ENCODE data around the gene CASQ2. TPM values are rescaled to one million over a fixed set of nuclear protein-coding genes. Genes with fewer than 3 reads are reported as not detected.
A peak's percentile ranks its signal among the peaks of the same experiment; 100 is the strongest.

Gene CASQ2
- total and polyA plus RNA-seq, 12 donors, result 0.14 to 4.1 (median 0.34) TPM; not detected in 2

GRCh38 chr1:115771094-115771846 is 2.8 kb upstream of the CASQ2 start:
- 63 to 74% (median 69%) methylated on average over 14 of the region's 14 CpGs for WGBS, 4 donors
- H3K9me3 ChIP-seq (replicated peaks in 1 of 3), result no peaks in the 10 kb centered on the region
- H3K27ac ChIP-seq, result no peak overlapping the region
- H3K27me3 ChIP-seq, result no peaks in the 10 kb centered on the region
- TF ChIP-seq CTCF (IDR thresholded peaks at IDR 0.05) (no peak), POLR2A (IDR thresholded peaks at IDR 0.05) (no peak)
- H3K36me3 ChIP-seq (replicated peaks in 1 of 2), result no peaks in the 10 kb centered on the region
- H3K4me1 ChIP-seq (replicated peaks in 1 of 2), result peaks cover 0 to 3% of the 10 kb centered on the region in 2 donors
- intact Hi-C loops (cut with DNase I), result loop anchor here in 1 of 2 donors (5.0 kb wide), 1 partner anchor 59 kb away; no protein-coding TSS in a partner anchor
- no peak for DNase-seq
- no peak overlapping the region for H3K4me3 ChIP-seq

GRCh38 chr1:115767403-115767802 is 1.1 kb downstream of the CASQ2 start:
- Histone ChIP-seq H3K9me3 (replicated peaks in 1 of 3) (no peaks in the 10 kb centered on the region), H3K36me3 (replicated peaks in 1 of 2) (no peaks in the 10 kb centered on the region), H3K4me3 (no peak overlapping the region), H3K27me3 (no peaks in the 10 kb centered on the region), H3K27ac (no peak overlapping the region), H3K4me1 (replicated peaks in 1 of 2) (peaks cover 0 to 3% of the 10 kb centered on the region in 2 donors)
- 79 to 91% (median 86%) methylated on average over 4 of the region's 4 CpGs for WGBS, 4 donors
- no peak for TF ChIP-seq CTCF (IDR thresholded peaks at IDR 0.05)
- TF ChIP-seq POLR2A (IDR thresholded peaks at IDR 0.05), result no peak
- no peak for DNase-seq
- intact Hi-C loops (cut with DNase I), result loop anchor here in 1 of 2 donors (10.0 kb wide), 1 partner anchor 53 kb away; no protein-coding TSS in a partner anchor

GRCh38 chr1:115765091-115765490 is 3.4 kb downstream of the CASQ2 start:
- intact Hi-C loops (cut with DNase I), result loop anchor here in 1 of 2 donors (10.0 kb wide), 1 partner anchor 50 kb away; no protein-coding TSS in a partner anchor
- H3K36me3 ChIP-seq (replicated peaks in 1 of 2), result no peaks in the 10 kb centered on the region
- H3K4me1 ChIP-seq (replicated peaks in 1 of 2), result no peaks in the 10 kb centered on the region
- WGBS, 4 donors, result 0 to 69% (median 39%) methylated on average over 1 of the region's 1 CpG
- no peaks in the 10 kb centered on the region for H3K27me3 ChIP-seq
- no peak overlapping the region for H3K27ac ChIP-seq
- no peak for DNase-seq
- no peak overlapping the region for H3K4me3 ChIP-seq
- no peaks in the 10 kb centered on the region for H3K9me3 ChIP-seq (replicated peaks in 1 of 3)
- no peak for TF ChIP-seq CTCF (IDR thresholded peaks at IDR 0.05)
- no peak for TF ChIP-seq POLR2A (IDR thresholded peaks at IDR 0.05)

- intact Hi-C loops (cut with DNase I), result loop anchor here in 1 of 2 donors (10.0 kb wide), 1 partner anchor 50 kb away; no protein-coding TSS in a partner anchor
- H3K27me3 ChIP-seq, result no peaks in the 10 kb centered on the region
- no peaks in the 10 kb centered on the region for H3K9me3 ChIP-seq (replicated peaks in 1 of 3)
- DNase-seq, result peak in 1 of 7 donors; percentile 44
- no peaks in the 10 kb centered on the region for H3K36me3 ChIP-seq (replicated peaks in 1 of 2)
- no peak overlapping the region for H3K27ac ChIP-seq
- TF ChIP-seq CTCF (IDR thresholded peaks at IDR 0.05) (peak in 4 of 6 experiments; percentile 19 to 44 (median 32)), POLR2A (IDR thresholded peaks at IDR 0.05) (no peak)
- WGBS, 4 donors, result 15 to 19% (median 17%) methylated on average over 1 of the region's 1 CpG
- H3K4me1 ChIP-seq (replicated peaks in 1 of 2), result no peaks in the 10 kb centered on the region
- H3K4me3 ChIP-seq, result no peak overlapping the region
Observed at GRCh38 chr1:115764541-115764940, 4.0 kb downstream of the CASQ2 start.
